HEK293 (cell line): Measurements from ENCODE around the gene HSD17B7.
"Not testable (repeated sequence)": the region's sequence is repeated elsewhere in the genome, so short reads cannot be mapped to it uniquely, and the experiment has no call there.

ENCODE experiments used
- CTCF ChIA-PET: fragments of 350-600 bp; formaldehyde crosslinking; extraction: SDS; loops from one replicate; lab custom pipeline; 2021; ENCODE audit warnings: antibody characterized with exemption; lab: Yijun Ruan, JAX
- POLR2A ChIA-PET: fragments of 300-600 bp; formaldehyde crosslinking; extraction: SDS; loops from one replicate; lab custom pipeline; 2020; ENCODE audit warnings: antibody characterized with exemption, inconsistent platforms; lab: Yijun Ruan, JAX
- H3K27ac ChIP-seq: fragments of 200-500 bp; sonication (Bioruptor generic); 2 replicates; pipeline ENCODE4 v1.5.1; 2014; ENCODE audit warnings: low read depth, low read length, control low read depth, inconsistent platforms; ENCODE audit errors: extremely low read depth
- H3K36me3 ChIP-seq, 2 experiments: fragments of 200-500 bp in 1 of 2; sonication (Bioruptor generic) in 1 of 2; 1 replicate in 1 of 2; 2 replicates in 1 of 2; pipeline ENCODE4 v1.5.1; 2014 to 2017; ENCODE audit warnings: inconsistent platforms in 2 of 2, low read length in 2 of 2; ENCODE audit not compliant: control insufficient read depth in 2 of 2, insufficient read depth in 1 of 2
- H3K4me1 ChIP-seq: fragments of 200-500 bp; sonication (Bioruptor generic); 2 replicates; pipeline ENCODE4 v1.5.1; 2014; ENCODE audit warnings: mild to moderate bottlenecking, low read length, inconsistent platforms; ENCODE audit not compliant: control insufficient read depth, insufficient read depth
- H3K4me3 ChIP-seq: 2 replicates; pipeline ENCODE4 v1.5.1; 2011; ENCODE audit warnings: low read depth, mild to moderate bottlenecking, control low read depth, low read length, moderate library complexity
- H3K9me3 ChIP-seq: fragments of 200-500 bp; sonication (Bioruptor generic); 2 replicates; pipeline ENCODE4 v1.5.1; 2014; ENCODE audit warnings: low read depth, low read length, inconsistent platforms; ENCODE audit not compliant: control insufficient read depth, insufficient read depth
- OSR2 ChIP-seq: fragments of 450-650 bp; formaldehyde crosslinking; IDR thresholded peaks from 2 replicates; pipeline ENCODE4 v1.5.1; 2016; ENCODE audit warnings: missing biosample characterization, missing genetic modification characterization
- SP2 ChIP-seq: fragments of 450-650 bp; formaldehyde crosslinking; IDR thresholded peaks from 2 replicates; pipeline ENCODE4 v1.5.1; 2016; ENCODE audit warnings: missing biosample characterization, missing genetic modification characterization
- ZBTB17 ChIP-seq: fragments of 450-650 bp; formaldehyde crosslinking; IDR thresholded peaks from 2 replicates; pipeline ENCODE4 v1.5.1; 2016; ENCODE audit warnings: missing biosample characterization, missing genetic modification characterization
- ZBTB7A ChIP-seq: fragments of 450-650 bp; formaldehyde crosslinking; IDR thresholded peaks from 2 replicates; pipeline ENCODE4 v1.5.1; 2016; ENCODE audit warnings: low read depth, missing biosample characterization, missing genetic modification characterization
- ZNF140 ChIP-seq: fragments of 450-650 bp; formaldehyde crosslinking; IDR thresholded peaks from 2 replicates; pipeline ENCODE4 v1.5.1; 2016; ENCODE audit warnings: missing biosample characterization, missing genetic modification characterization
- ZNF19 ChIP-seq: fragments of 450-650 bp; formaldehyde crosslinking; IDR thresholded peaks from 2 replicates; pipeline ENCODE4; 2016; ENCODE audit warnings: missing biosample characterization, missing genetic modification characterization, low read depth
- ZNF221 ChIP-seq: fragments of 450-650 bp; formaldehyde crosslinking; IDR thresholded peaks from 2 replicates; pipeline ENCODE4 v1.5.1; 2017; ENCODE audit warnings: missing biosample characterization, missing genetic modification characterization, borderline replicate concordance
- ZNF280C ChIP-seq: fragments of 450-650 bp; formaldehyde crosslinking; IDR thresholded peaks from 2 replicates; pipeline ENCODE4 v1.5.1; 2016; ENCODE audit warnings: missing biosample characterization, missing genetic modification characterization
- ZNF391 ChIP-seq: fragments of 450-650 bp; formaldehyde crosslinking; IDR thresholded peaks from 2 replicates; pipeline ENCODE4 v1.5.1; 2016; ENCODE audit warnings: low read depth, missing biosample characterization, missing genetic modification characterization, borderline replicate concordance
- ZNF621 ChIP-seq: fragments of 450-650 bp; formaldehyde crosslinking; IDR thresholded peaks from 2 replicates; pipeline ENCODE4 v1.5.1; 2017; ENCODE audit warnings: missing biosample characterization, missing genetic modification characterization
- ZNF639 ChIP-seq: fragments of 450-650 bp; formaldehyde crosslinking; IDR thresholded peaks from 2 replicates; pipeline ENCODE4 v1.5.1; 2016; ENCODE audit warnings: missing biosample characterization, missing genetic modification characterization
- ZNF843 ChIP-seq: fragments of 450-650 bp; formaldehyde crosslinking; IDR thresholded peaks from 2 replicates; pipeline ENCODE4 v1.5.1; 2016; ENCODE audit warnings: missing biosample characterization, missing genetic modification characterization
- ZXDB ChIP-seq: fragments of 450-650 bp; formaldehyde crosslinking; IDR thresholded peaks from 2 replicates; pipeline ENCODE4 v1.5.1; 2016; ENCODE audit warnings: missing biosample characterization, missing genetic modification characterization

Gene HSD17B7

GRCh38 chr1:162774007-162774406, 16.5 kb upstream of the HSD17B7 start:
- no peak overlapping the region for H3K4me3 ChIP-seq
- no peaks in the 10 kb centered on the region for H3K9me3 ChIP-seq
- ChIA-PET POLR2A (no interaction called here), CTCF (interaction anchor here (0.5 kb wide), 1 partner anchor 382 kb away, joined by 3 read pairs; no protein-coding TSS in a partner anchor)
- no peak overlapping the region for H3K27ac ChIP-seq
- TF ChIP-seq ZBTB17 (tag by site-specific recombination): no peak
- TF ChIP-seq ZNF621 (tag by site-specific recombination): no peak
- TF ChIP-seq SP2 (tag by site-specific recombination): no peak
- no peak for TF ChIP-seq OSR2 (tag by site-specific recombination)
- no peak for TF ChIP-seq ZNF843 (tag by site-specific recombination)
- no peaks in the 10 kb centered on the region for H3K36me3 ChIP-seq
- H3K4me1 ChIP-seq: no peaks in the 10 kb centered on the region

- H3K27ac ChIP-seq: no peak overlapping the region
- TF ChIP-seq ZNF221 (tag by site-specific recombination) (no peak), ZXDB (tag by site-specific recombination) (no peak), ZNF140 (tag by site-specific recombination) (no peak), ZNF19 (tag by site-specific recombination) (no peak), ZNF280C (tag by site-specific recombination) (no peak), ZNF639 (tag by site-specific recombination) (no peak), ZNF391 (no peak)
- no peaks in the 10 kb centered on the region for H3K4me1 ChIP-seq
- CTCF ChIA-PET: interaction anchor here (0.7 kb wide), 1 partner anchor 75 kb away, joined by 6 read pairs; no protein-coding TSS in a partner anchor
- no peaks in the 10 kb centered on the region for H3K9me3 ChIP-seq
- no peaks in the 10 kb centered on the region for H3K36me3 ChIP-seq
- POLR2A ChIA-PET: no interaction called here
- no peak overlapping the region for H3K4me3 ChIP-seq
Observed at GRCh38 chr1:162779043-162779442, 11.5 kb upstream of the HSD17B7 start.

GRCh38 chr1:162782671-162783070, 7.8 kb upstream of the HSD17B7 start:
- no peak overlapping the region for H3K4me3 ChIP-seq
- no peak for TF ChIP-seq ZBTB7A (tag by site-specific recombination)
- TF ChIP-seq, all 188 proteins: peak for 0
- Histone ChIP-seq H3K4me1 (no peaks in the 10 kb centered on the region), H3K36me3 (no peaks in the 10 kb centered on the region), H3K9me3 (no peaks in the 10 kb centered on the region), H3K27ac (no peak overlapping the region)
- CTCF ChIA-PET: no interaction called here
- POLR2A ChIA-PET: no interaction called here

- POLR2A ChIA-PET, CTCF ChIA-PET, H3K36me3 ChIP-seq, H3K9me3 ChIP-seq, H3K27ac ChIP-seq, H3K4me3 ChIP-seq, H3K4me1 ChIP-seq: not testable (repeated sequence)
Observed at GRCh38 chr1:162784926-162785325, 5.6 kb upstream of the HSD17B7 start.

GRCh38 chr1:162788783-162789182, 1.7 kb upstream of the HSD17B7 start:
- POLR2A ChIA-PET, H3K9me3 ChIP-seq, H3K4me3 ChIP-seq, H3K4me1 ChIP-seq, CTCF ChIA-PET, H3K27ac ChIP-seq, H3K36me3 ChIP-seq: not testable (repeated sequence)

- POLR2A ChIA-PET, H3K9me3 ChIP-seq, H3K36me3 ChIP-seq, H3K4me1 ChIP-seq, H3K27ac ChIP-seq: not testable (repeated sequence)
- CTCF ChIA-PET: interaction anchor here (1.0 kb wide), 1 partner anchor 177 kb away, joined by 3 read pairs; no protein-coding TSS in a partner anchor
- peak overlapping the region; percentile 30 for H3K4me3 ChIP-seq
Observed at GRCh38 chr1:162790985-162791357, 469 bp downstream of the HSD17B7 start.

- H3K4me3 ChIP-seq, H3K36me3 ChIP-seq, H3K27ac ChIP-seq, POLR2A ChIA-PET, H3K9me3 ChIP-seq, H3K4me1 ChIP-seq: not testable (repeated sequence)
- CTCF ChIA-PET: interaction anchor here (0.6 kb wide), 1 partner anchor 110 kb away, joined by 3 read pairs; no protein-coding TSS in a partner anchor
Observed at GRCh38 chr1:162794284-162794683, 3.8 kb downstream of the HSD17B7 start.
